ENCODE results near the gene LY6G6D.
A peak's percentile ranks its signal among the peaks of the same experiment; 100 is the strongest.

LY6G6D gene

GRCh38 chr6:31737991-31738979 lies 23.1 kb downstream of the LY6G6D start:
- Histone ChIP-seq H4K20me1 (ENCODE audit: insufficient read depth, low read length) (peaks cover 8% of the 10 kb centered on the region), H2AFZ (ENCODE audit: low read depth, low read length) (no peak overlapping the region), H3K9ac (ENCODE audit: low read length) (peak overlapping the region; percentile 90), H3K27ac (ENCODE audit: low read length) (peak overlapping the region; percentile 98), H3K27me3 (ENCODE audit: low read depth, low read length) (no peaks in the 10 kb centered on the region), H3K4me3 (ENCODE audit: low read length) (peak overlapping the region; percentile 78), H3K4me1 (ENCODE audit: low read length) (peaks cover 37% of the 10 kb centered on the region), H3K36me3 (replicated peaks; ENCODE audit: low read depth, low read length) (peaks cover 29% of the 10 kb centered on the region), H3K4me2 (ENCODE audit: low read length) (peak overlapping the region; percentile 98), H3K9me3 (ENCODE audit: insufficient read depth, low read length) (no peaks in the 10 kb centered on the region), H3K79me2 (ENCODE audit: low read length) (peaks cover 52% of the 10 kb centered on the region)
- TF ChIP-seq, protein P1, sequence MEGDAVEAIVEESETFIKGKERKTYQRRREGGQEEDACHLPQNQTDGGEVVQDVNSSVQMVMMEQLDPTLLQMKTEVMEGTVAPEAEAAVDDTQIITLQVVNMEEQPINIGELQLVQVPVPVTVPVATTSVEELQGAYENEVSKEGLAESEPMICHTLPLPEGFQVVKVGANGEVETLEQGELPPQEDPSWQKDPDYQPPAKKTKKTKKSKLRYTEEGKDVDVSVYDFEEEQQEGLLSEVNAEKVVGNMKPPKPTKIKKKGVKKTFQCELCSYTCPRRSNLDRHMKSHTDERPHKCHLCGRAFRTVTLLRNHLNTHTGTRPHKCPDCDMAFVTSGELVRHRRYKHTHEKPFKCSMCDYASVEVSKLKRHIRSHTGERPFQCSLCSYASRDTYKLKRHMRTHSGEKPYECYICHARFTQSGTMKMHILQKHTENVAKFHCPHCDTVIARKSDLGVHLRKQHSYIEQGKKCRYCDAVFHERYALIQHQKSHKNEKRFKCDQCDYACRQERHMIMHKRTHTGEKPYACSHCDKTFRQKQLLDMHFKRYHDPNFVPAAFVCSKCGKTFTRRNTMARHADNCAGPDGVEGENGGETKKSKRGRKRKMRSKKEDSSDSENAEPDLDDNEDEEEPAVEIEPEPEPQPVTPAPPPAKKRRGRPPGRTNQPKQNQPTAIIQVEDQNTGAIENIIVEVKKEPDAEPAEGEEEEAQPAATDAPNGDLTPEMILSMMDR (IDR thresholded peaks at IDR 0.05; ENCODE audit: low read depth, low read length), result peak; percentile 27
- TF ChIP-seq EZH2phosphoT487 (IDR thresholded peaks at IDR 0.05; ENCODE audit: low read depth), result no peak

GRCh38 chr6:31739639-31740396 lies 24.7 kb downstream of the LY6G6D start, which contains the start of gene MSH5:
TSS of gene MSH5 (plus strand) at chr6:31740005. CDS start at chr6:31740467, 462 bp downstream.
- Histone ChIP-seq H3K4me1 (ENCODE audit: low read length) (peaks cover 31% of the 10 kb centered on the region), H3K36me3 (replicated peaks; ENCODE audit: low read depth, low read length) (peaks cover 26% of the 10 kb centered on the region), H3K27me3 (ENCODE audit: low read depth, low read length) (no peaks in the 10 kb centered on the region), H2AFZ (ENCODE audit: low read depth, low read length) (no peak within 1 kb of the TSS), H3K4me2 (ENCODE audit: low read length) (peak within 1 kb of the TSS; percentile 98), H3K9me3 (ENCODE audit: insufficient read depth, low read length) (no peaks in the 10 kb centered on the region), H3K79me2 (ENCODE audit: low read length) (peaks cover 37% of the 10 kb centered on the region), H3K9ac (ENCODE audit: low read length) (peak within 1 kb of the TSS; percentile 98), H3K4me3 (ENCODE audit: low read length) (peak within 1 kb of the TSS; percentile 98), H4K20me1 (ENCODE audit: insufficient read depth, low read length) (no peaks in the 10 kb centered on the region), H3K27ac (ENCODE audit: low read length) (peak within 1 kb of the TSS; percentile 98)
- no peak for TF ChIP-seq EZH2phosphoT487 (IDR thresholded peaks at IDR 0.05; ENCODE audit: low read depth)
- TF ChIP-seq, protein P1 (IDR thresholded peaks at IDR 0.05; ENCODE audit: low read depth, low read length), result no peak

DNA sequence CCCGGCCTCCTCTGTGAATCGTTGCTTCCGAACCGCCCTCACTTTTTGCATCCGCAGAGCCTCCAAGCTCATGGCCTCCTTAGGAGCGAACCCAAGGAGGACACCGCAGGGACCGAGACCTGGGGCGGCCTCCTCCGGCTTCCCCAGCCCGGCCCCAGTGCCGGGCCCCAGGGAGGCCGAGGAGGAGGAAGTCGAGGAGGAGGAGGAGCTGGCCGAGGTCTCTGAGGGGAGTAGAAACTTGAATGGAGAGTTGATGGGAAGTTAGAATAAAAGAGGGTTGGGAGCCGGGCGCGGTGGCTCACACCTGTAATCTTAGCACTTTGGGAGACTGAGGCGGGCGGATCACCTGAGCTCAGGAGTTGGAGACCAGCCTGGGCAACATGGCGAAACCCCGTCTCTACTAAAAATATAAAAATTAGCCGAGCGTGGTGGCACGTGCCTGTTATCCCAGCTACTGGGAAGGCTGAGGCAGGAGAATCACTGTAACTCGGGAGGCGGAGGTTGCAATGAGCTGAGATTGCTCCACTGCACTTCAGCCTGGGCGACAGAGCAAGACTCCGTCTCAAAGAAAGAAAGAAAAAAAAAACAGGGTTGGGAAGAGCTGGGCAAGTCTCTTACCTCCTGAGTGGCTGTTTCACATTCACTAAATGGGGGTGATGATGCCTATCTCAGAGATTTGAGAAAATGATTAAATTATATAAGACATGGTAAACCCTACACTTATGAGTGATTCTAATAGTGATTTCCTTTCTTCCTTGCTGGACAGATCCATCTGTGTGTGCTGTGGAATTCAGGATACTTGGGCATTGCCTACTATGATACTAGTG lies 25.5 kb downstream of the LY6G6D start:
- peak overlapping the region; percentile 98 for H3K4me3 ChIP-seq (ENCODE audit: low read length)
- peaks cover 30% of the 10 kb centered on the region for H3K79me2 ChIP-seq (ENCODE audit: low read length)
- no peaks in the 10 kb centered on the region for H3K9me3 ChIP-seq (ENCODE audit: insufficient read depth, low read length)
- no peaks in the 10 kb centered on the region for H4K20me1 ChIP-seq (ENCODE audit: insufficient read depth, low read length)
- H2AFZ ChIP-seq (ENCODE audit: low read depth, low read length), result no peak overlapping the region
- peaks cover 26% of the 10 kb centered on the region for H3K36me3 ChIP-seq (replicated peaks; ENCODE audit: low read depth, low read length)
- peak overlapping the region; percentile 81 for H3K27ac ChIP-seq (ENCODE audit: low read length)
- H3K27me3 ChIP-seq (ENCODE audit: low read depth, low read length), result no peaks in the 10 kb centered on the region
- peak overlapping the region; percentile 98 for H3K9ac ChIP-seq (ENCODE audit: low read length)
- no peak for TF ChIP-seq EZH2phosphoT487 (IDR thresholded peaks at IDR 0.05; ENCODE audit: low read depth)
- TF ChIP-seq, protein P1 (IDR thresholded peaks at IDR 0.05; ENCODE audit: low read depth, low read length), result no peak
- peak overlapping the region; percentile 81 for H3K4me2 ChIP-seq (ENCODE audit: low read length)
- peaks cover 31% of the 10 kb centered on the region for H3K4me1 ChIP-seq (ENCODE audit: low read length)

All from OCI-LY3 (cell line).